Mesendoderm (in vitro differentiated cells): Measurements from ENCODE around the gene HOXC5. TPM values are rescaled to one million over a fixed set of nuclear protein-coding genes. Genes with fewer than 3 reads are reported as not detected.
A peak's percentile ranks its signal among the peaks of the same experiment; 100 is the strongest.

Experiments
- DNase-seq: peaks from one replicate; pipeline ENCODE4 v3.0.0; 2013
- H2AK5ac ChIP-seq: 2 replicates; pipeline ENCODE4 v1.6.1; 2013; ENCODE audit warnings: low read length, inconsistent platforms
- H2BK120ac ChIP-seq: 2 replicates; pipeline ENCODE4 v1.6.1; 2013; ENCODE audit warnings: low read depth, mild to moderate bottlenecking, low read length, moderate library complexity, mixed read lengths
- H2BK15ac ChIP-seq: replicated peaks from 2 replicates; pipeline ENCODE4 v1.6.1; 2013; ENCODE audit warnings: low read depth, mild to moderate bottlenecking, moderate library complexity
- H2BK5ac ChIP-seq: 2 replicates; pipeline ENCODE4 v1.6.1; 2013; ENCODE audit warnings: low read length, inconsistent platforms
- H3K18ac ChIP-seq: 2 replicates; pipeline ENCODE4 v1.6.1; 2013; ENCODE audit warnings: mild to moderate bottlenecking, low read length, mixed read lengths
- H3K23ac ChIP-seq: one replicate; pipeline ENCODE4 v1.6.1; 2013; ENCODE audit warnings: low read length
- H3K27ac ChIP-seq: 2 replicates; pipeline ENCODE4 v1.5.1; 2013; ENCODE audit warnings: low read depth, mild to moderate bottlenecking, inconsistent platforms, low read length, moderate library complexity
- H3K27me3 ChIP-seq: 2 replicates; pipeline ENCODE4 v1.6.1; 2013; ENCODE audit warnings: low read length, control low read depth, mild to moderate bottlenecking, inconsistent platforms; ENCODE audit not compliant: insufficient read depth, poor library complexity
- H3K36me3 ChIP-seq: 2 replicates; pipeline ENCODE4 v1.6.1; 2013; ENCODE audit warnings: low read length, inconsistent platforms; ENCODE audit not compliant: control insufficient read depth, insufficient read depth
- H3K4ac ChIP-seq: one replicate; pipeline ENCODE4 v1.6.1; 2013; ENCODE audit warnings: low read depth, mild to moderate bottlenecking, low read length, moderate library complexity
- H3K4me1 ChIP-seq: 2 replicates; pipeline ENCODE4 v1.6.1; 2013; ENCODE audit warnings: low read depth, low read length, inconsistent platforms; ENCODE audit not compliant: control insufficient read depth
- H3K4me2 ChIP-seq: 2 replicates; pipeline ENCODE4 v1.6.1; 2013; ENCODE audit warnings: low read length
- H3K4me3 ChIP-seq: 2 replicates; pipeline ENCODE4 v1.5.1; 2013; ENCODE audit warnings: mild to moderate bottlenecking, low read length
- H3K56ac ChIP-seq: one replicate; pipeline ENCODE4 v1.6.1; 2013; ENCODE audit warnings: low read length
- H3K79me1 ChIP-seq: 2 replicates; pipeline ENCODE4 v1.6.1; 2013; ENCODE audit warnings: low read length, inconsistent platforms
- H3K79me2 ChIP-seq: 2 replicates; pipeline ENCODE4 v1.6.1; 2013; ENCODE audit warnings: mild to moderate bottlenecking, low read length; ENCODE audit not compliant: control insufficient read depth, insufficient read depth
- H3K9ac ChIP-seq: 2 replicates; pipeline ENCODE4 v1.6.1; 2013; ENCODE audit warnings: low read length, inconsistent platforms
- H4K5ac ChIP-seq: one replicate; pipeline ENCODE4 v1.6.1; 2013; ENCODE audit warnings: low read length
- H4K8ac ChIP-seq: one replicate; pipeline ENCODE4 v1.6.1; 2013; ENCODE audit warnings: low read depth, mild to moderate bottlenecking, control low read depth, low read length, moderate library complexity
- WGBS: extraction: QIAGEN DNeasy Blood & Tissue Kit; methylation state at CpG from one replicate; pipeline ENCODE4 v1.1.7; 2013; ENCODE audit warnings: low lambda C conversion rate, missing lambda C conversion rate; ENCODE audit not compliant: insufficient coverage; ENCODE audit errors: extremely low coverage; 5-methylcytosine and 5-hydroxymethylcytosine counted together
- polyA plus RNA-seq, 2 experiments: library from polyadenylated mRNA; stranded (reverse); fragments of 200-250 nt; gene quantifications; one replicate each; pipeline ENCODE4 v1.2.3, GENCODE V29; 2013

HOXC5 gene
- not detected for polyA plus RNA-seq (2013, experiment 1 of 2)
- not detected for polyA plus RNA-seq (2013, experiment 2 of 2)

- Histone ChIP-seq H2BK5ac (no peak within 1 kb of the TSS), H2BK15ac (no peak within 1 kb of the TSS), H3K4ac (no peak within 1 kb of the TSS), H3K56ac (no peak within 1 kb of the TSS), H3K4me1 (no peaks in the 10 kb centered on the region), H4K5ac (no peak within 1 kb of the TSS), H2BK120ac (no peak within 1 kb of the TSS), H3K27ac (no peak within 1 kb of the TSS), H3K79me1 (no peaks in the 10 kb centered on the region), H3K18ac (no peak within 1 kb of the TSS), H3K27me3 (peaks cover 86% of the 10 kb centered on the region), H2AK5ac (no peak within 1 kb of the TSS), H3K4me2 (no peak within 1 kb of the TSS), H3K79me2 (no peaks in the 10 kb centered on the region), H3K4me3 (no peak within 1 kb of the TSS), H4K8ac (no peak within 1 kb of the TSS), H3K23ac (no peak within 1 kb of the TSS), H3K9ac (no peak within 1 kb of the TSS), H3K36me3 (no peaks in the 10 kb centered on the region)
- peak; percentile 89 for DNase-seq
- no CpG with 5 or more reads among the region's 12 CpGs for WGBS
Observed at GRCh38 chr12:54032627-54033100, at the start of gene HOXC5. Gene HOXC5, plus strand, starts transcription at chr12:54033050. Its CDS starts 73 bp downstream, at chr12:54033123.

DNA sequence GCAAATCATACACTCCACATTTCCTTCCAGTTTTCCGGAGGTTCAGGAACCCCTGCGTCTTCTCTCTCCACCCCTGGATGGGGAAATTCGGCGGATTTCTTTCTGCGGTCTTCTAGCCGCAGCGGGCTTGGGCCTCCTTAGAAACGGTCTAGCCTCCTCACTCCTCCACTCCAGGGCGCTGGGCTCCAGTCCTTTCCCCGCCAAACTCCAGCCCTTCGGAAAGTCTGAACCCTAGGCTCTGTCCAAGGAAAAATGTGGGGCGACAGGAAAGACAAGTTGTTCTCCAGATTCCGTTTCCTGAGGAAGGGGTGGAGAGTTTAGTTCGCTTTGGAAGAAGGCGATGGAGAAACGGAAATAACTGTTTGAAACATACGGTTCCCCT is 49.3 kb upstream of the HOXC5 start:
- H3K27me3 ChIP-seq: peaks cover 90% of the 10 kb centered on the region
- H3K27ac ChIP-seq: no peak overlapping the region
- H3K4me3 ChIP-seq: no peak overlapping the region

DNA sequence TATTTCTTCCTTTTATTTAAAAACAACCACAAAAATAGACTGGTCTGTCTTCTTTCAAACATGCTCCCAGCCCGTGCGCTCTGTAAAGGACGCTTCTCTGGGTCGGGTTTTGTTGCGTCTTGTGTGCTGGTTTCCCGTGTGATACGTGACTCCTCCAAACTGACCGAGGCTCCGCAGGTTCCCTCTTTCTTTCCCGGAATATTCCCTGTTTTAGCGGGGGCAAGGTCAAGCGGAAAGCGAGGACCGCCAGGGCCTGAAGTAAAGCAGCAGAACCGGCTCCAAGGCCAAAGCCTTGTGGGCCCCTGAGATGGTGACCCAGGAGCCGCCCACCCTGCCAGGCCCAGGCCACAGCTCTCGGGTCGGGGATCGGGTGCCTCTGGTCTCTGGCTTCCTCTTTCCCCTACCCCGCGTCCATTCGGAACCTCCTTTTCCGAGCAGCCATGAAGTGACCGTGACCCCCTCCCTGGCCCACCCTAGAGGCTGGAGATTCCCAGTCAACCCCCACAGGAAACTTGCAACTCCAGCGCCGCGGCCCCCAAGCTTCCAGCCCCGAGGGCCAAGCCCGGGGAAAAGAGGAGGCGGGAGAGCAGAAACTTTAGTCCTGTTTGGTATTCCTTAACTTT is 48.8 kb upstream of the HOXC5 start:
- Histone ChIP-seq H3K36me3 (no peaks in the 10 kb centered on the region), H3K4me1 (no peaks in the 10 kb centered on the region), H3K56ac (no peak overlapping the region), H2BK5ac (no peak overlapping the region), H3K79me1 (no peaks in the 10 kb centered on the region), H2AK5ac (no peak overlapping the region), H2BK120ac (no peak overlapping the region), H3K18ac (no peak overlapping the region), H3K9ac (no peak overlapping the region), H3K4me2 (no peak overlapping the region), H3K27ac (no peak overlapping the region), H4K8ac (no peak overlapping the region), H3K4me3 (no peak overlapping the region), H2BK15ac (no peak overlapping the region), H3K27me3 (peaks cover 90% of the 10 kb centered on the region), H3K79me2 (no peaks in the 10 kb centered on the region), H4K5ac (no peak overlapping the region), H3K4ac (no peak overlapping the region), H3K23ac (no peak overlapping the region)
- no peak for DNase-seq
- no CpG with 5 or more reads among the region's 30 CpGs for WGBS

More for the DNA sequence above, 49.3 kb upstream of the HOXC5 start:
- H3K4me2 ChIP-seq: no peak overlapping the region
- no peak overlapping the region for H3K23ac ChIP-seq
- no peak overlapping the region for H4K5ac ChIP-seq
- H2BK5ac ChIP-seq: no peak overlapping the region
- H3K79me1 ChIP-seq: no peaks in the 10 kb centered on the region
- DNase-seq: peak; percentile 18
- H2BK15ac ChIP-seq: no peak overlapping the region
- no peak overlapping the region for H3K56ac ChIP-seq
- no peak overlapping the region for H3K18ac ChIP-seq
- no peaks in the 10 kb centered on the region for H3K36me3 ChIP-seq
- no peaks in the 10 kb centered on the region for H3K4me1 ChIP-seq
- no peaks in the 10 kb centered on the region for H3K79me2 ChIP-seq
- H4K8ac ChIP-seq: no peak overlapping the region
- H2BK120ac ChIP-seq: no peak overlapping the region
- H3K4ac ChIP-seq: no peak overlapping the region
- WGBS: no CpG with 5 or more reads among the region's 17 CpGs
- H3K9ac ChIP-seq: no peak overlapping the region
- H2AK5ac ChIP-seq: no peak overlapping the region

DNA sequence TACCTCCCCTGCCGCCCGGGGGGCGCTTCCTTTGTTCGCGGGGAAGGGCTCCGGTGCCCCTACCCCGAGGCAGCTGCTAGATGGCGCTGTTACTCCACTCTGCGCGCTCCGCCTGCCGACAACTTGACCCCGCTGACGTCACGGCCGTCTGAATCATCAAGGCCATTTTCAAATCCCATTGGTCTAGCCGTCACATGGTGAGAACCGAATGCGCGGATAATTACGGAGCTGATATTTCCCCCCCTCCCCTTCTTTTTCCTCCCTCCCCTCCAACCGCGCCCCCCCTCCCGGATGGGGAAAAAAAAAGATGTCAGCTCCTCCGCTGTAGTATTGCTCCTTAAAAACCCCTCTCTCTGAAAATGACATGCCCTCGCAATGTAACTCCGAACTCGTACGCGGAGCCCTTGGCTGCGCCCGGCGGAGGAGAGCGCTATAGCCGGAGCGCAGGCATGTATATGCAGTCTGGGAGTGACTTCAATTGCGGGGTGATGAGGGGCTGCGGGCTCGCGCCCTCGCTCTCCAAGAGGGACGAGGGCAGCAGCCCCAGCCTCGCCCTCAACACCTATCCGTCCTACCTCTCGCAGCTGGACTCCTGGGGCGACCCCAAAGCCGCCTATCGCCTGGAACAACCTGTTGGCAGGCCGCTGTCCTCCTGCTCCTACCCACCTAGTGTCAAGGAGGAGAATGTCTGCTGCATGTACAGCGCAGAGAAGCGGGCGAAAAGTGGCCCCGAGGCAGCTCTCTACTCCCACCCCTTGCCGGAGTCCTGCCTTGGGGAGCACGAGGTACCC is 47.8 kb upstream of the HOXC5 start, which contains the start of gene HOXC10:
TSS of gene HOXC10 (plus strand) at position 246 of the 791 bp plus-strand sequence. CDS start at position 360, 114 bp downstream.
- H4K8ac ChIP-seq: no peak within 1 kb of the TSS
- H3K27me3 ChIP-seq: peaks cover 88% of the 10 kb centered on the region
- H3K79me1 ChIP-seq: no peaks in the 10 kb centered on the region
- peak; percentile 92 for DNase-seq
- H2BK5ac ChIP-seq: no peak within 1 kb of the TSS
- H2BK15ac ChIP-seq: no peak within 1 kb of the TSS
- H3K18ac ChIP-seq: no peak within 1 kb of the TSS
- no peak within 1 kb of the TSS for H3K4me2 ChIP-seq
- no peak within 1 kb of the TSS for H3K23ac ChIP-seq
- H3K79me2 ChIP-seq: no peaks in the 10 kb centered on the region
- no peak within 1 kb of the TSS for H4K5ac ChIP-seq
- H3K56ac ChIP-seq: no peak within 1 kb of the TSS
- no peak within 1 kb of the TSS for H3K4me3 ChIP-seq
- no peak within 1 kb of the TSS for H3K9ac ChIP-seq
- no peak within 1 kb of the TSS for H2AK5ac ChIP-seq
- H3K27ac ChIP-seq: no peak within 1 kb of the TSS
- H3K4me1 ChIP-seq: no peaks in the 10 kb centered on the region
- no peak within 1 kb of the TSS for H2BK120ac ChIP-seq
- H3K36me3 ChIP-seq: no peaks in the 10 kb centered on the region
- no peak within 1 kb of the TSS for H3K4ac ChIP-seq
- WGBS: no CpG with 5 or more reads among the region's 55 CpGs

GRCh38 chr12:53985692-53985993 is 47.2 kb upstream of the HOXC5 start:
- no CpG with 5 or more reads among the region's 21 CpGs for WGBS
- H2BK15ac ChIP-seq: no peak overlapping the region
- H3K4me3 ChIP-seq: no peak overlapping the region

More at GRCh38 chr12:53985692-53985993, 47.2 kb upstream of the HOXC5 start:
- no peaks in the 10 kb centered on the region for H3K36me3 ChIP-seq
- no peak overlapping the region for H2BK120ac ChIP-seq
- no peaks in the 10 kb centered on the region for H3K79me2 ChIP-seq
- no peaks in the 10 kb centered on the region for H3K79me1 ChIP-seq
- H3K27ac ChIP-seq: no peak overlapping the region
- H3K4me2 ChIP-seq: no peak overlapping the region
- peaks cover 91% of the 10 kb centered on the region for H3K27me3 ChIP-seq
- no peak overlapping the region for H2AK5ac ChIP-seq
- no peak overlapping the region for H4K5ac ChIP-seq
- H3K4ac ChIP-seq: no peak overlapping the region
- no peak overlapping the region for H3K18ac ChIP-seq
- H3K56ac ChIP-seq: no peak overlapping the region
- H3K4me1 ChIP-seq: no peaks in the 10 kb centered on the region
- H3K23ac ChIP-seq: no peak overlapping the region
- no peak overlapping the region for H2BK5ac ChIP-seq
- no peak overlapping the region for H3K9ac ChIP-seq
- no peak overlapping the region for H4K8ac ChIP-seq
- no peak for DNase-seq
